ENCODE measurements around the gene SEMA5A.

The SEMA5A gene

DNA sequence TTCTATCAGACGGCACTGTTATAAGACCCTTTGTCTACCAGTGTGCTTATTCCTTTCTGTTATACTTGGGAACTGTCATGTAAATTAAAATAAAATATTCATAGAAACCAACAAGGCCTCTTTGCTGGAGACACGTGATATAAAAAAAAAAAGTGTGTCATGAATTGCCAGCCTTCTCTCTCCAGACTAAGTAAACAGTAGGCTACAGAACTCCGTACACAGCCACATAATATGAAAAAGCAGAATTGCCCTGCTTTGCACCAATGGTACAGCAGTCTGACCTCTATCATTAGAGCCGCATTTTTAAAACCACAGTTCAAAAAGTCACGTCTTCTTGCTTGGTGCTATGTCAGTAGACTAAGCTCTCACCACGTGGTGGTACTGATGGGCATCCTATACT is 231.3 kb downstream of the SEMA5A start:
- no peak for DNase-seq

DNA sequence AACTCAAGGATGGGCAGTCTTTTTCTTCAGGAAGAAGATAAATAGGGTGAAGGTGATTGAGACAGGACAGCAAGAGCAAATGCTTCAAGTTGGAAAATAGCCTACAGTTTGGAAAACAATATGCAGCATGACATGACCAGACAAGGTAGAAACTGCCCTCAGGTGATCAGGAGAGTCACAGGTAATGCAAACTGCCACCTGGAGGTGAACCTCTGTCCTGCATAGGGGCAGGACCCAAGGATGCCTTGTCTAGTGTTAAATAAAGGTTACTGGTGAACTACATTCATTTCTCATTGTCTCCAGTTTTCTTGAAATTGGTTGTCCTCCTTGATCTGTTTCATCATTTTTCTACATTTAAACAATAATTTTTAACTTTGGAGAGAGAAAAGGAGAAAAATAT is 232.1 kb downstream of the SEMA5A start:
- no peak for DNase-seq

GRCh38 chr5:9307150-9307549 is 238.7 kb downstream of the SEMA5A start:
- DNase-seq: no peak

DNA sequence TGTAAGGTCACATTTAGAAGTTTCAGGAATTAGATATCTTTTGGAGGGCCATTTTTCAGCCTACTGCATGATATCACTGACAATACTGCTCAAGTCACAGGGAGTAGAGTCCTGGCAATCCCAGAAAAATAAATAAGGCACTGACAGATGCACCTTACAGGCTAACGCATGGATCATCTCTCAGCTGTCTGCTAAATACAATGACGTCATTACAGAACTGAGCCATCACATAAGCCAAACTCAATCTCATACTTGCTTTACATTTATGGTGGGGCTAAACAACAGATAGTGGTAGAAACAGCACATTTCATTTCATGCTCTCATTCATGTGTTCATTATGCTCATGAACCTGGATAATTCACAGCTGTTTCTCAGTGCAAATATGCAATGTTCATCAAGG is 243.7 kb downstream of the SEMA5A start:
- DNase-seq: no peak

DNA sequence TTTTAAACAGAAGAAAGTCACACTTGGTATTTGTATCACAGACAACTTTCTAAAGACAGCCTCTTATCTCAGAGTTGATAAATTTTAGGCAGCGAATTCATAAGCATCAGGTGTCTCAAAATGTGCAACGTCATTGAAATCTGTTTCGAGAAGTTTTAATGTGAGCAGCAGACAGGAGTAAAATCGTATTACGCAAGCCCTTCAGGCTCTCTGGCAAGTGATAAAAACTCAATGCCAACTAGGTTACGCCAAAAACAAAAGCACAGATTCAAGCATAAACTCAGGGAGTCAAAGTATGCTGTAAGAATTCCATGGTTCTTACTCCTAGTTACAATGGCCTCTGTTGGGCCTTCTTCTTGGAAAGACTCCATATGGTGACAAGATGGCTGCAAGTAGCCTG is 244.7 kb downstream of the SEMA5A start:
- no peak for DNase-seq

DNA sequence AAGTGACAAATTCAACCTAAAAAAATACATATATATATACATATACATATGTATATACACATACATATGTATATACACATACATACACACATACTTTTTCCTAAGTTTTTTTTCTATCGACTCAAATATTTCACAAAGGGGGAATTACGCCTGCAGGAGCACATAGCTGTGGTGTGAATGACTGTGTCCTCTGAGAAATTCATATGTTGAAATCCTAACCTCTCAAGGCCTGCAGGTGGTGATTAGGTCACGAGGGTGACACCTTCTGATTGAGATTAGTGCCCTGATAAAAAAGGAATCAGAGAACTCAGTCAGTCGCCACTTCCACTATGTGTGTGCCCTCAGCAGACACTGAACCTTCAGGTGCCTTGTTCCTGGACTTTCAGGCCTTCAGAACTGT is 248.7 kb downstream of the SEMA5A start:
- DNase-seq: no peak

DNA sequence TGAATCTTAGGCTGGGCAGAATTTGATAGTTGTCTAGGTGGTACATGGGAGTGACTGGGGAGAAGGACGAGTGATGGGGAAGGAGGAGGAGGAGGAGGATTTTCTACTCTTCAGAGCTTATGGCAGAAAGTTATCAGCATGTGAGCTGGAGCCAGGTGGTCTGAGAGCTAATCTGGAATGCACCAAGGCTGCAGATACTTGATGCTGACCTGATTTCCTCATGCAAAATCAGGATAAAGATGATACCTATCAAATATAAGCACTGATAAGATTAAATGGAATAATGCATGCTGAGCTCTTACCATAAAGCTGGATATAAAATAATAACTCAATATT is 250.4 kb downstream of the SEMA5A start:
- no peak for DNase-seq

GRCh38 chr5:9294793-9295465 is 250.9 kb downstream of the SEMA5A start:
- DNase-seq: no peak

GRCh38 chr5:9288234-9288633 is 257.6 kb downstream of the SEMA5A start:
- DNase-seq: no peak

GRCh38 chr5:9284781-9285307 is 261.0 kb downstream of the SEMA5A start:
- no peak for DNase-seq

DNA sequence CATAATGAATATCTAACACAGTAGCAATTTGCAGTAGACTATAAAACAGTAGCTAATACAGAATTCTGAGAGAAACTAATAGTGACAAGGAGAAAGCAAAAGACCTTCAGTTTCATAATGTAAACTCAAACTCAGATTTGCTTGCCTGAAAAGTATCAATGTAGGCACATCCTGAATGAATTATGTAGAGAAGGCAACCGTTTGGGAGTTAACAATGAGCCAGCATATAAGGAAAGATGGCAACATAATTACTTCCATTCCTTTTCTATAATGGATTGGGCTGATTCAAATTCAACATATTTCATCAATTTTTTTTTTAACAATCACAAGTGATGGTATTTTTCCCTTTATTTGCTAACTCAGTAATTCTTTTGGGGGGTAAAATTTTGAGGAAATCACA is 261.6 kb downstream of the SEMA5A start:
- no peak for DNase-seq

DNA sequence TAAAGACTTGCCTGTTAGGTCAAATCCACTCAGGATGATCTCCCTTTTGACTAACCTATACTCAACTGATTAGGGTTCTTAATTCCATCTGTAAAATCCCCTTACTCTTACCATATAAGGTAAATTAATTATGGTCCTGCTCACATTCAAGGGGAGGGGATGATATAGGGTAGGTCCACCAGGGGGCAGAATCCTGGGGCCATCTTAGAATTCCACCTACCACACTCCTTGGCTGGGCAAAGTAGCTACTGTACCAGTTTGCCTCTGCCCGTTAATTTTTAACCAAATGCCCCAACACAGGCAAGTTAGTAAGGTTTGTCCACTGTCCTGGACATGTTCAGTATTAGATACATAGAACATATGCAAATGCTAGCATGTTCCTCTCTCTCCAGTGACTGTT is 262.4 kb downstream of the SEMA5A start:
- DNase-seq: no peak

GRCh38 chr5:9283021-9283420 is 262.9 kb downstream of the SEMA5A start:
- DNase-seq: no peak

GRCh38 chr5:9282211-9282610 is 263.7 kb downstream of the SEMA5A start:
- DNase-seq: no peak

DNA sequence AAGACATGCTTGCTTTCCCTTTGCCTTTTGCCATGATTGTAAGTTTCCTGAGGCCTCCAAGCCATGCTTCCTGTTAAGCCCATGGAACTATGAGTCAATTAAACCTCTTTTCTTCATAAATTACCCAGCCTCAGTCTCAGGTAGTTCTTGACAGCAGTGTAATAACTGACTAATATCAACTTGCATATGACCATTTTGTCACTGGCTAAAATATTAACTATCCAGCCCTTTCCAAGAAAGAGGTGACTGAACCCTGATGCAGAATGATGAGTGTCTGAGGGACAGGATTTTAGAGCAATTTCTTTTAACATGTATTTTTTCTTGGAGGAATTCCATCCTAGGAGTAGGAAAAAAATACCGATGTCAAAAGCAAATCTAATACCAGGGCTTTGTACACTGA is 266.1 kb downstream of the SEMA5A start:
- DNase-seq: no peak

- DNase-seq: no peak
These were observed 266.8 kb downstream of the SEMA5A start for GRCh38 chr5:9278921-9279603.

DNA sequence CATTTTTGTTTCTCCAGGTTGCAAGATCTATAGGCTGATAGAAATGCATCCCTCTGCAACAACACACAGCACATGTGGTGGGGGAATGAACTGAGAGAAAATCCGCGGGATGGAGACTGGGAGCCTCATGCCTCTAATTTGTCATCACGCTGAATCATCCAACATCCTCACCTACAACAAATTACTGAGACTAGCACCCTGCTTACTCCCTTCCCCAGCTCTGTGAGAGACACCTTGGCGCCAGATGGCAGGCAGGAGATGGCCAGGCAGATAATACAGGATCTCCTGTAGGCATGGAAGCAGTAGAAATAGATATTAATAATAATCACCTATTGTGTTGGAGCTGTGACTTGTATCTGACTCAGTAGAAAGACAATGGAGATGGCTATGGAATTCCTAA is 276.9 kb downstream of the SEMA5A start:
- no peak for DNase-seq

DNA sequence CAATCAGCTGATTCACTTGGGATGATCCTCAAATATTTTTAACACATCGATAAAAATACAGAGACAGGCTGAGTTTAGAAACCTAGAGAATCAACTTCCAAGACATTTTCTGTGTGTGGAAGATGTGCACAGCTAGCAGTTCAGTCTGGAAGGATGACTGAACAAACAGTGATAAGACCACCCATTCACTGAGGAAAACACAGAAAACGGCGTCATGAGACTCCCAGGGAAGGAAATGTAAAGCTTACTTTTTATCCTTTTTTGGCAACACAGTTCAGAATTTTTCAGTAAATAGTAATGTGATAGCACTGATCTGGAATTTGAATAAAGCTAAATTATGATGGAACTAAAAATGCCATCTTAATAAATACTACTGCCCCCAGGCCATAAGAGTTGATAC is 277.6 kb downstream of the SEMA5A start:
- DNase-seq: no peak

DNA sequence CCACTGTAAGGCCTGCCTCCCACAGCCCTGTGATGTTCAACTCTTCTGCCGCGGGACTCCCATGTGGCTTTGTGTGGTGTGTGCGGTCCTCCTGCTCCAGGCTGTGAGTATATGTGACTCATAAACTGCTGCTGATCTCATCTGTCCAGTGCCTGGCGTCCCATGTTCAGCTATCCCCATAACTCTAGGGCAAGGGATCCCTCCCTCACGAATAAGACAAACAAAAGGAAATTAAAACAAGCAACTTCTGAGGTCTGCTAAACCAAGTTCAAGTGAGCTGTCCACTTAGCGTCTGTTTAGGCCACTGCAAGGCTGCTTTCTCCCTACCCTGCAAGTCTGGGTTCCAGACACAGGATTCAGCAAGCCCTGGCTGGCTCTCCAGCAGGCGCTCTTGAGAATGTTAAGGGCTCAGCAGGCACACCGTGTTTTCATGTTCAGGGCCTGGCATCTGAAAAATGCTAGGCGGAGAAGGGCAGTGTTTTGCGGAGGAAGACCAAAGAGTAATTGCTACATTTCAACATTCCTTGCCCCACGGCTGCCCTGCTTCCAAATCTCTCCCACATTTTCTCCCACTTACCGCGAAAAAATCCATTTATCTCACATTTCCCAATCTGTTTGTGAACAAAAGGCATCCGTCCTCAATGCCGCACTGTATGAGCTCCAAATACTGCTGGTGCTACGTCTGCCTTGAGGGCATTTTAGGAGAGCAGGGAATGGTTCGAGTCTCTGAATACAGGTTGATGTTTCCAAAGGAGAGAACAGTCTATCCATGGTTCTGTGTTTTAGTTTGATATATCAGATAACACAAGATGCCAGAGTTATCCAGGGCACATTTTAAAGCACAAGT is 280.2 kb downstream of the SEMA5A start:
- DNase-seq: no peak

DNA sequence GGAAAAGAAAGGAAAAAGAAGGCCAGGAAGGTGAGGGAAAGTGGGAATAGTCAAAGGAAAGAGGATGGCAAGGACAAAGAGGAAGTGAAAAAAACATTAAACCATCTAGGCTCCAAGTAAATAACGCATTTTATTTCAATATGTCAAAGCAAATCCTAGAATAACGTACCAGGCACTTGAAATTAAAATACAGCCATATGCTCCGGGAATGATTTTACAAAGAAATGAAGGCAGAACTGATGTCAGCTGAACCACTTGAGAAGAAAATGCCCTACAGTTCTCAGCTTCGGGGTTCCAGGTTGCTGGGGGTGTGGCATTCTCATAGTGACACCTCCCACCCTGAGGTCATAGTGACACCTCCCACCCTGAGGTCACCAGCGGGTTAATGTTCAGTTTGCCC is 281.6 kb downstream of the SEMA5A start:
- DNase-seq: no peak

DNA sequence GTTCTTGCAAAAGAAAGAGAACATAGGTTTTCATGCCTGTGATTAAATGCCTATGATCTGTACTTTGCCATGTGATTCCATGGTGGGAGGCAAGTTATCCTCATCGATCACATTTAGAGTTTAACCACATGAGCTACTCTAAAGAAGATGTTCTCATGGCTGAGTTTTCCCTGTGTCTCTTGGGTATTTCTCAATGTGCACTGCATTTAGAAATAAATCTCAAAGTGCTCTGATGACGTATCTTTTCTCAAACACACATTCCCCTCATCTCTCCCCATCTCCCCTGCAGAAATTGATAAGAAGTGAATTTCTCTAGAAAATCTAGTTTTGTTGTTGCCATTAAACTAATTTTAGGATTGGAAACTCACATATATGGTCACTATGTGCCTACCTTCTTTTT is 282.2 kb downstream of the SEMA5A start:
- DNase-seq: no peak

DNA sequence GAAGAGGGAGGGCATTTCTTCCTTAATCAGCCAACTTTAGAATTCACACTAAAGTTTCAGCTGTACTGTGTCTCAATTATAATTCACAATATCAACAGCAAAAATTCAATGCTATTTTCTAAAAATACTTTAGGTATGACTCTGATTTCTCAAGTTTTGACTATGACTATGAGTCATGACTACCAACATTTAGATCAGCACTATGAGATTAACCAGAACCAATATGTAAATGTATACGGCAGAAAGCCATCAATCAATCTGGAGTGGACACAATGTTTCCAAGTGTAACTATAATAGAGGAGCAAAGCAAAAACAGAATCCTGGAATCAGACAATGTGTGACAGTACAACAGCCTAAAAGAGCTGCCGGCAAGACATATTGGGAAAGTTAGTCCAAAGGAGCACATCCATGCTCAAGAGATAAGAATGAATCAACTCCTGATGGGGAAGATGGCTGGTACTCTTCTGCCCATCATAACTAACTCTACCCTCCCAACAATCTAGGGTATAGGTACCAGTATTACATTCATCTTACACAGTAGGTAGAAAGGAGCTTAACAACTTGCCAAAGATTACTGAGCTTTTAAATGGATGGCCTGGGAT is 294.4 kb downstream of the SEMA5A start:
- DNase-seq: no peak

DNA sequence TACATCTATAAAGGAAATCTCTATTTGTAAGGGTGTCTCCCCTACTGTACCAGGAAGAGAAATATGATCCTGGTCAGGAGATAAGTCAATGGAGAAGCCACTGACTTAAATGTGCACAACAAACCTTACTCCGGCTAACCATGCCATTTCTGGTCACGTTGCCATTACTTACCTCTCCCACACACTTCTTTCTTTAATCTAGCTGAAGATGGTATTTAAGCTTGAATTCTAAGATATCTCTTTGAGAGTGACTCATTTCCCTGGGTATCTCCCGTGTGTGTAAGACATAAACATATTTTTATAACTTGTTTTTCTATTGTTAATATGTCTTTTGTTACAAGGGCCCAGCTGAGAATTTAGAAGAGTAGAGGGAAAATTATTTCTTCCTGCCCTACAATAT is 296.6 kb downstream of the SEMA5A start:
- DNase-seq: no peak

GRCh38 chr5:9245071-9245470 is 300.8 kb downstream of the SEMA5A start:
- DNase-seq: no peak
